Globus pallidus (tissue), 1 donor: Measurements from ENCODE around the gene COMMD6.

Source experiments
- DNase-seq: peaks from one replicate; pipeline ENCODE4 v3.0.0-alpha.2; 2015; ENCODE audit warnings: low spot score

Gene COMMD6

GRCh38 chr13:75482070-75482819, 55.4 kb downstream of the COMMD6 start, which contains the start of gene TBC1D4:
Gene TBC1D4 (minus strand): TSS chr13:75482169. CDS start chr13:75481767, 402 bp downstream.
- DNase-seq = peak; percentile 82

GRCh38 chr13:75481176-75482069, 56.2 kb downstream of the COMMD6 start:
- DNase-seq = no peak

- peak; percentile 18 for DNase-seq
Measured at GRCh38 chr13:75480671-75481175, 56.9 kb downstream of the COMMD6 start.

DNA sequence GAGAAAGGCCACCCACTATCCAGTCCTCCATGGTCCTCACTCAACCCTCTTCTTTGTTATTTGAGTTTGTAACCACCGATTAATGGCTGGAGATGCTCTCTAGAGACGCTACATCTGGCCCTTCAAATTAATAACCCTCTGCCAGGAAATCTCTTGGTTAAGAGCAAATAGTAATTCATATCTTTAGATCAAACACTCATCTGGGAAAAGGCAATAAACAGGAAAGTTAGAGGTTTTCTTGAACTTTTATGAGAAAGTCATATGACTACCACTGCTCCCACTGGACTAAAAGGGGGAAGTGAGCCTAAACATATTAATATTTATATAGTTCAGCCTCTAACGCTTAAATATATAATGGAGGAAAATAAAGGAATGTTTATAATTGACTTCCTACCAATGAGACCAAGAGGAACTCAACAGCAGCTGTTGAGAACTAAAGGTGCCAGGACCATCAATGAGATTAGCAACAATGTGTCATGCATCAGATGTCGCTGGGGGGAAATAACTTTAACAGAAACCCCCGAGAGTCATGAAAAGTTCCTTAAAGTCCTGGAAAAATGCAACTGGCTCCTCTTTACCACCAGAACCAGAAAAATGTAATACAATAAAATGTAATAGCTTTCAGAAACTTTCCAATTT, 58.4 kb downstream of the COMMD6 start:
- no peak for DNase-seq

- DNase-seq = no peak
Measured at GRCh38 chr13:75478659-75479058, 59.0 kb downstream of the COMMD6 start.
